Measurements from ENCODE around the gene NTNG2. TPM values are rescaled to one million over a fixed set of nuclear protein-coding genes. Genes with fewer than 3 reads are reported as not detected.
A peak's percentile ranks its signal among the peaks of the same experiment; 100 is the strongest.

The NTNG2 gene
- total and polyA plus RNA-seq, 5 experiments from 2014 or later = 0.75 to 10.8 (median 1.0) TPM

DNA sequence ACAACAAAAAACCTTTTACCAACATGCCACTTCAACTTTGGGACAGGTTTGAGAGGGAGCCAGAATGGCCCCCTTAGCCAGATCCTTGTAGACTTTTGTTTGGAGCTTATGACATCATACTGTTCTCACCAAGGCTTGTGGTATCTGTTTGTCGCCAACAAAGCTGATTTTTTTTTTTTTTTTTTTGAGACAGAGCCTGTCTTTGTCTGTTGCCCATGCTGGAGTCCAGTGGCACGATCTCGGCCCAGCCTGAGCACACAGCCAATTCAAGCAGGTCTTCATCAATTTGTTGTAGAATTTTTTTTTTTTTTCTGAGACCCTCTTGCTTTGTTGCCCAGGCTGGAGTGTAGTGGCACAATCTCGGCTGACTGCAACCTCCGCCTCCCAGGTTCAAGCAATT is 26.4 kb upstream of the NTNG2 start:
- no peak overlapping the region for H3K4me3 Mint-ChIP-seq

DNA sequence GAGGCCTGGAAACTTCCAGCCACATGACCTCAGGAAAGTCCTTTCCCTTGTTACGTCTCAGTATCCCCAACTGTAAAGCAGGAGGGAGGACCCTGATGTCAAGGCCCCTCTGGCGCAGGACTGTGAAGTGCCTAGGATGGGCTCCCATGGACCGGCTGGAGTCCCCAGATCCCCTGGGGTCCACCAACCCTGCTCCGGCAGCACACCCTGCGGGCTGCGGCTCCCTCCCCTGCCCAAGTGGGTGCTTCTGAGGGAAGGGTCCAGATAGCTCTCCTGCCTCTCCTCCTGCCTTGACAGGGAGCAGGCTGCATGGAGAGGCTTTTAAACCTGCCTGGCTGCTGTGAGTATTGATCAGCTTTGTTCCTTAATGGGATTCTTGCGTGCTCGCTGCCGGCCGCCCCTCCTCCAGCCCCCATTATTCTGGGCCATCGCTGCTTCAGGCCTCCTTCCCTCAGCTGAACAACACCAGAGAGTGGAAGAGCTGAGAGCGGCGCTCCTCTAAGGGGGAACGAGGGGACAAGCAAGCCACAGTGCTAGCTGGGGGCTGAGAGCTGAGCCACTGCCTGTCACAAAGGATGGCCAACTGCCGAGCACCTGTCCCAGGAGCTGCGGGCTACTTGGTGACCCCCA is 25.6 kb upstream of the NTNG2 start:
- Mint-ChIP-seq H3K36me3 (no peaks in the 10 kb centered on the region), H3K9me3 (no peaks in the 10 kb centered on the region), H3K4me1 (peaks cover 2 to 4% (median 4%) of the 10 kb centered on the region in 4 donors), H3K27ac (no peak overlapping the region), H3K27me3 (peaks cover 24 to 79% (median 36%) of the 10 kb centered on the region in 5 donors), H3K4me3 (no peak overlapping the region)
- DNase-seq = no peak
- no peak for ATAC-seq
- POLR2A ChIA-PET = no interaction called here

More for the DNA sequence above, 26.4 kb upstream of the NTNG2 start:
- Mint-ChIP-seq H3K4me1 (peaks cover 0 to 3% (median under 1%) of the 10 kb centered on the region in 4 donors), H3K27me3 (peaks cover 27 to 80% (median 38%) of the 10 kb centered on the region in 5 donors), H3K36me3 (no peaks in the 10 kb centered on the region), H3K27ac (no peak overlapping the region), H3K9me3 (no peaks in the 10 kb centered on the region)
- DNase-seq (no peak), ATAC-seq (no peak)
- POLR2A ChIA-PET = no interaction called here

DNA sequence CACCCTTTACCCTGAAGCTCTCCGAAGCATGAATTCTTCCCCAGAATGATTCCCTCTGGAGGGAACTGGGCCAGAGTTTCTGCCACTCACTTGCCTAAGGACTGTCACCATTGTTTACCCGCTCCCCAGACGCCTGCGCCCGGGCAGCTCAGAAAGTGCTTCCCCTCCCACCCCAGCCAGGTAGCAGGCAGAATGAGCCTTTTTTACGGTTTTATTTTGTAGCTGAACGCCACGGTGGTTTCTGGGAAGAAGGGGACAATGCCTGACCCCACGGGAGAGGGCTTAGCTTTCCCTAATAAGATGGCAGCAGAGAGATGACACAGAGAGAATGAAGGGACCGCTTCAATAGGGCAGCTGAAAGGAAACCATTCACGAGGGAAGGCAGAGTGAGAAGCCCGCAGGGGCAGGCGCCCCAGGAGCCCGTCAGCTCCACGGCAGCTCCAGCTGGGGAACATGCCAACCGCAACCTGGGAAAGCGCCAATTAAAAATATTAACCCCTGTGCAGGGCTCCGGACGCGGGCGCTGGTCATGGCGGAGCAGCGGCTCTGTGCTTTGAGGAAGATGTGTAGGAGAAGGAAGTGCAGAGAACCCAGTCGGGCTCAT is 20.4 kb upstream of the NTNG2 start:
- H3K4me3 Mint-ChIP-seq = peak overlapping the region; percentile 43 to 89 (median 76)
- H3K36me3 Mint-ChIP-seq = no peaks in the 10 kb centered on the region
- POLR2A ChIA-PET = no interaction called here
- no peak for DNase-seq
- H3K9me3 Mint-ChIP-seq = no peaks in the 10 kb centered on the region
- H3K27me3 Mint-ChIP-seq = peaks cover 31 to 84% (median 49%) of the 10 kb centered on the region in 5 donors
- peak overlapping the region in 2 of 10 donors; percentile 40 to 57 for H3K27ac Mint-ChIP-seq
- peak in 1 of 2 donors; percentile 29 for ATAC-seq
- peaks cover 6 to 14% (median 11%) of the 10 kb centered on the region in 4 donors for H3K4me1 Mint-ChIP-seq

DNA sequence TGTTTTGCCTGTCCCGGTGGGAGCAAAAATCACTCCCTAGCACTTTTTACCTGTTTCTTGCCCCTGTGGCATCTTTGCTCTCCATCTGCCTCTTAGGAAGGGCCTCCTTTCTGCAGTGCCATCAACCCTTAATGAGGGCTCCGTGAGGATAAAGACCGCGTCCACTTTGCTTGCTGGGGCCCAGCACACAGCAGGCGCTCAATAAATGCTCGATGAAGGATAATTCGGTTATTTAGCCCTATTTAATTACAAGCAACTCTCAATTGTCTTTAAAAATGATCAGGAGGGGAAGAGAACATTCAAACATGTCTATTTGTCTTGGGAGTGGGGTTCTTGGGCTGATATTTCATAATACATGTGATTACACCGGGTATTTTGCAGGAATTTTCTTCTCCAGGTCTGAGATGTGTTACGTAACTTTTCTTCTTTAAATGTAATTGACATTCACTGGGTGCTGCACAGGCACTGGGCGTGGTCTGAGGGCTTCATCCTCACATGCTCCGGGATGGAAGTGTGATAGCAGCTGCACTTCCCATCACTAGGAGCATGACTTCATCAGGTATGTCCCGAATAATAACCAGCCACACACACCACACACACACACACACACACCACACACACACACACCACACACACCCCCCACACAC is 19.8 kb upstream of the NTNG2 start:
- DNase-seq (no peak), ATAC-seq (no peak)
- POLR2A ChIA-PET = no interaction called here
- peak overlapping the region in 9 of 10 donors; percentile 43 to 89 (median 78) for H3K4me3 Mint-ChIP-seq
- peaks cover 32 to 91% (median 53%) of the 10 kb centered on the region in 5 donors for H3K27me3 Mint-ChIP-seq
- H3K27ac Mint-ChIP-seq = peak overlapping the region in 1 of 10 donors; percentile 40
- peaks cover 6 to 14% (median 11%) of the 10 kb centered on the region in 4 donors for H3K4me1 Mint-ChIP-seq
- no peaks in the 10 kb centered on the region for H3K9me3 Mint-ChIP-seq
- H3K36me3 Mint-ChIP-seq = no peaks in the 10 kb centered on the region

DNA sequence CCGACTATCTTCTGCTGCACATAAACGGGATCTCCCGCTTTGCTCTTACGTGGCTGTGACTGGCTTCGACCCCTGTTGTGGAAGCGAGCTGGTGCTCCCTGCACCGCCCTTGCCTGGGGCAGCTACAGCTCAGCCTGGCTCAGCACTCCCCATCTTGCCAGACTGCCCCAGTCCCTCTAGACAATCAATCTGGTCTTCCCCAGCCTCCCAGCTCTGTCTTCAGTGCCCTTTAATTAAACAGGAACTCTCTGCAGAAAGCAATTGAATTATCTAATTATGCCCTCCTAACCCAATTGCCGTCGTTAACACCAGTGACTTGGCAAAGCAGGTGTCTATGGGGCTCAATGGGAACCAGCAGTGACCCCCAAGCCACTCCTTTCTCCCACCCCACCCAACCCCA is 18.9 kb upstream of the NTNG2 start:
- Mint-ChIP-seq H3K27ac (no peak overlapping the region), H3K36me3 (no peaks in the 10 kb centered on the region)
- POLR2A ChIA-PET = no interaction called here

DNA sequence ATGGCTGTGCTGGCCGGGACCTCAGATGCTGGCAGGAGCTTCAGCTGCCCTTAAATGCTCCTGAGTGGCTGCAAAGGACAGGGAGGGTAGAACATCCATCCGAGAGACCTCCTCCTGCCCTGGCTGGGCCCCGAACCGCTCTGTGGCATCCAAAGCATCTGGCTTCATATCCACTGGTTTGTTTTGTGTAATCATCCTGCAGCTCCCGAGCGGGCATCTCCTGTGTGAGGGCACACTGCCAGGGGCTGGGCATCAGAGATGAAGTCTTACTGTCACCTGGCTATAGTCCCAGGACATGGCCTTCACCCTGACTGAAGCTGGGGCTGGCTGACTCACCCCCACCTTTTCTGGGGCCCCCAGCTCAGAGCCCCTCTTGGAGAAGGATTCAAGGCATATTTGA is 18.5 kb upstream of the NTNG2 start:
- no peak for ATAC-seq
- no peaks in the 10 kb centered on the region for H3K9me3 Mint-ChIP-seq
- no peak overlapping the region for H3K27ac Mint-ChIP-seq
- H3K36me3 Mint-ChIP-seq = no peaks in the 10 kb centered on the region
- POLR2A ChIA-PET = no interaction called here
- peak overlapping the region in 1 of 10 donors; percentile 23 for H3K4me3 Mint-ChIP-seq
- H3K27me3 Mint-ChIP-seq = peaks cover 30 to 98% (median 57%) of the 10 kb centered on the region in 5 donors
- H3K4me1 Mint-ChIP-seq = peaks cover 6 to 14% (median 11%) of the 10 kb centered on the region in 4 donors
- no peak for DNase-seq

More for the DNA sequence above, 18.9 kb upstream of the NTNG2 start:
- DNase-seq = no peak
- Mint-ChIP-seq H3K9me3 (no peaks in the 10 kb centered on the region), H3K4me3 (peak overlapping the region in 2 of 10 donors; percentile 2 to 23), H3K4me1 (peaks cover 6 to 14% (median 11%) of the 10 kb centered on the region in 4 donors), H3K27me3 (peaks cover 30 to 98% (median 55%) of the 10 kb centered on the region in 5 donors)
- no peak for ATAC-seq

DNA sequence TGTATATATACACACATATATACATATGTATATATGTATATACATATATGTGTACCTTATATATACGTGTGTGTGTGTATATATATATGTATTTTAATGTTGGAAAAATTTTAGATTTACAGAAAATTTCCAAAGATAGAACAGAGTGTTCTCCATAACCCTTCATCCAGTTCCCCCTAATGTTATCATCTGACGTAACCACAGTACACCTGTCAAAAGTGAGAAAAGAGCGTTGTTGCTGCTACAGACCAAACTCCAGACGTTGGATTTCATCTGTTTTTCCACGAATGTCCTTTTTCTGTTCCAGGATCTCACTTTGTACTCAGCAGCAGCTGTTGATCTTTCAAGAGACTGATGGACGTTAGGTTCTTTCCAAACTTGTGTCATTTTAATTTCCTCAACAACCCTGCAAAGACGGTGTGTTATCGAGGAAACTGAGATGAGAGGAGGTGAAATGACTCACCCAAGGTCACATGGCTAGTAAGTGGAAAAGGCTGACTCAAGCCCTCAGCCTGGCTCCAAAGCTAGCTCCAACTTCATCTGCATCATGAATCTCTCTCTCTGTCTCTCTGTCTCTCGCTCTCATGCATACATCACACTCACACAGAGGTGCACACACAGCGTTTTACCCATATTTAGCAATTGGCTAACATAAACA is 17.0 kb upstream of the NTNG2 start:
- Mint-ChIP-seq H3K4me1 (peaks cover 4 to 14% (median 11%) of the 10 kb centered on the region in 4 donors), H3K4me3 (no peak overlapping the region), H3K27me3 (peaks cover 29 to 98% (median 60%) of the 10 kb centered on the region in 5 donors), H3K9me3 (no peaks in the 10 kb centered on the region), H3K36me3 (peaks cover 0 to under 1% (median 0%) of the 10 kb centered on the region in 3 donors), H3K27ac (no peak overlapping the region)
- POLR2A ChIA-PET = no interaction called here
- no peak for DNase-seq
- ATAC-seq = no peak

DNA sequence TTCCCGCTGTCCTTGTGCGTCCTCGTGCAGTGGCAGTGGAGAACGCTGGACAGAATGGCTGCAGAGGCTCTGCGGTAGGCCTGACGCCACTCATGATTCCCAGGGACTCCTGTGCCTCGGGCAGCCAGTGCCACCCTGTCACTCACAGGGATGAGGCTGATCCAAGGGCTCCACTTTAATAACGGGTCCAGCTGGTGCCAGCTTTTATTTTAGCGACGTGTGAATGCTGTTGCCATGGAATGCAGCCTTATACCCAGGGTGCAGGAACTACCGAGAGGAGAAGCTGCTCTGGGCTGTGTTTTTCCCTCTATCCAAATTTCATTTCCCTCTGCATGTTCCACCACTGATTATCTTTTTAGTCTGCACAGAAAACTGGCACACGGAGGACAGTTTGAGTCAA is 15.8 kb upstream of the NTNG2 start:
- peaks cover 29 to 88% (median 56%) of the 10 kb centered on the region in 5 donors for H3K27me3 Mint-ChIP-seq
- ATAC-seq (no peak), DNase-seq (no peak)
- no peaks in the 10 kb centered on the region for H3K9me3 Mint-ChIP-seq
- peaks cover 4 to 12% (median 11%) of the 10 kb centered on the region in 4 donors for H3K4me1 Mint-ChIP-seq
- H3K36me3 Mint-ChIP-seq = peaks cover 0 to 2% (median 0%) of the 10 kb centered on the region in 3 donors
- POLR2A ChIA-PET = interaction anchor here (0.5 kb wide), 1 partner anchor 10 kb away, joined by 6 read pairs; no protein-coding TSS in a partner anchor
- H3K4me3 Mint-ChIP-seq = no peak overlapping the region
- H3K27ac Mint-ChIP-seq = no peak overlapping the region

DNA sequence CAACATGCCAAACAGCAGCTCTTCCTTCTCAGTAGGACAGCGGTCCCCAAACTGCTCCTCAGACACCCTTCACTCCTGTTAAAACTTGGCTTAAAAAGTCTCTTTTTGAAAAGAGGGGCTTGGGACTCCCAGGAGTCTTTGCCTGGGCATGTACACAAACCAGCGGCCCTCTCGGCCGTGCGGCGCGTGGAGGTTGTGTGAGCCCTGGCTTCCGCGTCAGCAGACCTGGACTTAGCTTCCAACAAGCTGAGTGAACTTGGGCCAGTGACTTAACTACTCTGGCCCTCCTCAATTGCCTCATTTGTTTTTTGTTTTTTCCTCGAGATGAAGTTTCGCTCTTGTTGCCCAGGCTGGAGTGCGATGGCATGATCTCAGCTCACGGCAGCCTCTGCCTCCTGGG is 15.3 kb upstream of the NTNG2 start:
- H3K27ac Mint-ChIP-seq = no peak overlapping the region
- POLR2A ChIA-PET = interaction anchor here (0.5 kb wide), 1 partner anchor 10 kb away, joined by 6 read pairs; no protein-coding TSS in a partner anchor
- no peaks in the 10 kb centered on the region for H3K9me3 Mint-ChIP-seq
- H3K4me3 Mint-ChIP-seq = no peak overlapping the region
- peaks cover 26 to 83% (median 51%) of the 10 kb centered on the region in 5 donors for H3K27me3 Mint-ChIP-seq
- H3K4me1 Mint-ChIP-seq = peaks cover 0 to 7% (median 6%) of the 10 kb centered on the region in 4 donors
- no peak for DNase-seq
- peaks cover 0 to 2% (median 0%) of the 10 kb centered on the region in 3 donors for H3K36me3 Mint-ChIP-seq
- ATAC-seq = no peak

DNA sequence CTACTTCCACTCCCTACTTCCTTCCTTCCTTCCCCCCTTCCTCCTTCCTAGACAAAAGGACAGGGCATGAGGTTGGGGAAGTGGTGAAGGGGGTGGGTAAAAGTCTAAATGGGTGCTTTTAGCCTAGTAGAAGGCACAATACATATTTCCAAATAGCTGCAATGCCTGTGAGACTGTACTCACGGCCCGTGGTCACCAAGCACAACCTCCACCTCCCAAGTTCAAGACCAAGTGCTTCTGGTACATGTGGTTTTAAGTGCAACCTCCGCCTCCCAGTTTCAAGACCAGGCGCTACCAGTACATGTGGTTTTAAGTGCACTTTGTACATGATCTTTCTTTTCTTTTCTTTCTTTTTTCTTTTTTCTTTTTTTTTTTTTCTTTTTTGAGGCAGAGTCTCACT is 14.5 kb upstream of the NTNG2 start:
- H3K27ac Mint-ChIP-seq = no peak overlapping the region
- no peaks in the 10 kb centered on the region for H3K9me3 Mint-ChIP-seq
- peaks cover 0 to 2% (median 0%) of the 10 kb centered on the region in 3 donors for H3K36me3 Mint-ChIP-seq
- POLR2A ChIA-PET = no interaction called here
- ATAC-seq (no peak), DNase-seq (no peak)
- H3K27me3 Mint-ChIP-seq = peaks cover 26 to 75% (median 47%) of the 10 kb centered on the region in 5 donors
- no peaks in the 10 kb centered on the region for H3K4me1 Mint-ChIP-seq
- no peak overlapping the region for H3K4me3 Mint-ChIP-seq

DNA sequence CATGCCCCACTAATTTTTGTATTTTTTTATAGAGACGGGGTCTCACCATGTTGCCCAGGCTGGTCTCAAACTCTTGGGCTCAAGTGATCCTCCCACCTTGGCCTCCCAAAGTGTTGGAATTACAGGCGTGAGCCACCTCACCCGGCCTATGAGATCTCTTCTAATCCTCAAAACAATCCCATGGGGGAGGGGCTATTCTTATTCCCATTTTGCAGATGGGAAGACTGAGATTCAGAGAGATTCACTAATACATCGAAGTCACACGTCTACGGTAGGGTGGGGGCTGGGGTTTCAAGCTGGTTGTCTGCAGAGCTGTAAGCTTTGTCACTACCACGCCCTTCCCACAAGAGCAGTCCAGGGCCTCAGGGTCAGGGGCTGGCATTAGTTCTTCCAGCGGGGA is 14.0 kb upstream of the NTNG2 start:
- H3K27ac Mint-ChIP-seq = no peak overlapping the region

DNA sequence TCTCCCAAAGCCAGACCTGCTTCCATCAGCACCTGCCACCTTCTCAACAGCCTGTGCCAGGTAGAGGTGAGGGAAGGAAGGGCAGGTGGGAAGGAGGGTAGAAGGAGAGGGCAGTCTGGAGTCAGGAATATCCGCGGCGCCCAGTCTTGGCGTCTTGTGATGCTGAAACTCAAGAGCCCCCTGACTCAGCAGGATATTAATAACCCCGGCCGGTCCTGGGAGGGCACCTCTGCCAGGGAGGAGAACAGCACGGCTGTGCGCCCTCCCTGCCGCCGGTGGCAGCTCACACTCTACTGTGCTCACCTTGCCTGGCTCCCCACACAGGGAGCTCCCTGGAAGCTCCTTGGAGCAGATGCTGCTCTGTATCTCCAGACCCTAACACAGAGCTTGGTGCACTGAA is 11.6 kb upstream of the NTNG2 start:
- no peak for DNase-seq
- H3K4me1 Mint-ChIP-seq = no peaks in the 10 kb centered on the region
- no peaks in the 10 kb centered on the region for H3K9me3 Mint-ChIP-seq
- H3K27ac Mint-ChIP-seq = no peak overlapping the region
- no peak overlapping the region for H3K4me3 Mint-ChIP-seq
- H3K36me3 Mint-ChIP-seq = peaks cover 0 to 2% (median 0%) of the 10 kb centered on the region in 3 donors
- POLR2A ChIA-PET = no interaction called here
- peaks cover 15 to 49% (median 32%) of the 10 kb centered on the region in 5 donors for H3K27me3 Mint-ChIP-seq
- no peak for ATAC-seq

More for the DNA sequence above, 14.0 kb upstream of the NTNG2 start:
- POLR2A ChIA-PET = no interaction called here
- ATAC-seq (no peak), DNase-seq (no peak)
- Mint-ChIP-seq H3K4me1 (no peaks in the 10 kb centered on the region), H3K4me3 (no peak overlapping the region), H3K27me3 (peaks cover 25 to 70% (median 43%) of the 10 kb centered on the region in 5 donors), H3K36me3 (peaks cover 0 to 2% (median 0%) of the 10 kb centered on the region in 3 donors), H3K9me3 (no peaks in the 10 kb centered on the region)

Measured in naive thymus-derived CD8-positive, alpha-beta T cell (primary cell).